ENCODE measurements around the gene STIL.
"Not testable (repeated sequence)": the region's sequence is repeated elsewhere in the genome, so short reads cannot be mapped to it uniquely, and the experiment has no call there.

STIL gene

GRCh38 chr1:47219590-47220220 is 94.2 kb downstream of the STIL start:
- DNase-seq (ENCODE audit: low read depth in 3 of 3) = no peak

- DNase-seq (ENCODE audit: low read depth in 3 of 3) = no peak
These were observed 94.9 kb downstream of the STIL start for GRCh38 chr1:47219001-47219400.

GRCh38 chr1:47216278-47217059 is 97.5 kb downstream of the STIL start:
- DNase-seq (ENCODE audit: low read depth in 3 of 3) = no peak

GRCh38 chr1:47215713-47216112 is 98.2 kb downstream of the STIL start:
- DNase-seq (ENCODE audit: low read depth in 3 of 3) = no peak

GRCh38 chr1:47214549-47214948 is 99.4 kb downstream of the STIL start:
- DNase-seq (ENCODE audit: low read depth in 3 of 3) = no peak

- DNase-seq (ENCODE audit: low read depth in 3 of 3) = no peak
These were observed 100.5 kb downstream of the STIL start for GRCh38 chr1:47213230-47213963.

- DNase-seq (ENCODE audit: low read depth in 3 of 3) = no peak
These were observed 101.2 kb downstream of the STIL start for GRCh38 chr1:47212636-47213229.

- no peak for DNase-seq (ENCODE audit: low read depth in 3 of 3)
These were observed 102.1 kb downstream of the STIL start for GRCh38 chr1:47211796-47212269.

GRCh38 chr1:47210666-47211065 is 103.3 kb downstream of the STIL start:
- no peak for DNase-seq (ENCODE audit: low read depth in 3 of 3)

GRCh38 chr1:47209725-47210325 is 104.1 kb downstream of the STIL start:
- no peak for DNase-seq (ENCODE audit: low read depth in 3 of 3)

GRCh38 chr1:47209091-47209490 is 104.9 kb downstream of the STIL start:
- DNase-seq (ENCODE audit: low read depth in 3 of 3) = no peak

- DNase-seq (ENCODE audit: low read depth in 3 of 3) = no peak
These were observed 105.5 kb downstream of the STIL start for GRCh38 chr1:47208374-47208850.

- DNase-seq (ENCODE audit: low read depth in 3 of 3) = no peak
These were observed 106.1 kb downstream of the STIL start for GRCh38 chr1:47207803-47208373.

GRCh38 chr1:47205918-47206317 is 108.0 kb downstream of the STIL start:
- no peak for DNase-seq (ENCODE audit: low read depth in 3 of 3)

GRCh38 chr1:47203504-47203903 is 110.4 kb downstream of the STIL start:
- DNase-seq (ENCODE audit: low read depth in 3 of 3) = not testable (repeated sequence)

GRCh38 chr1:47201179-47201578 is 112.8 kb downstream of the STIL start:
- no peak for DNase-seq (ENCODE audit: low read depth in 3 of 3)

All from stimulated activated CD4-positive, alpha-beta T cell treated with anti-CD3 and anti-CD28 coated beads, TNF-alpha, amount 100 ng/mL, for 24 hours (primary cell).